OCI-LY1 (cell line): ENCODE data around the gene AHSG.

ENCODE experiments used
- CTCF ChIP-seq: fragments of 200-600 bp; sonication (generic), shearing (Covaris generic); IDR thresholded peaks from 2 replicates; pipeline ENCODE4 v1.5.1; 2017; ENCODE audit warnings: mild to moderate bottlenecking, antibody characterized with exemption, low read length, moderate library complexity, mixed read lengths
- EZH2 ChIP-seq: fragments of 200-600 bp; sonication (generic), shearing (Covaris generic); IDR thresholded peaks from 2 replicates; pipeline ENCODE4 v1.8.0; 2017; ENCODE audit warnings: borderline replicate concordance, mixed run types, mild to moderate bottlenecking, antibody characterized with exemption, low read length, moderate library complexity, mixed read lengths

GRCh38 chr3:186566772-186567071 lies 46.1 kb upstream of the AHSG start:
- TF ChIP-seq CTCF = no peak
- no peak for TF ChIP-seq EZH2
